SK-N-SH treated with all-trans-retinoic acid at 6 μM for 48 hours (cell line): Measurements from ENCODE around the gene ASB6.
"Not testable (repeated sequence)": the region's sequence is repeated elsewhere in the genome, so short reads cannot be mapped to it uniquely, and the experiment has no call there.

Source experiments
- ATAC-seq: fragments of 200-7000 bp; cut with Tn5 transposase; 3 replicates; pipeline ENCODE4 v1.9.1; 2020; ENCODE audit warnings: mild to moderate bottlenecking, moderate library complexity
- ARNTL ChIP-seq: fragments of 450-650 bp; formaldehyde crosslinking; IDR thresholded peaks from 2 replicates; pipeline ENCODE4 v1.5.0; 2020; ENCODE audit warnings: low read depth, mild to moderate bottlenecking, moderate library complexity, borderline replicate concordance
- CREB5 ChIP-seq: fragments of 250-450 bp; sonication (Bioruptor Pico); IDR thresholded peaks from 2 replicates; pipeline ENCODE4 v1.5.1; 2020; ENCODE audit warnings: low read depth, mild to moderate bottlenecking, moderate library complexity
- CSDC2 ChIP-seq: fragments of 250-450 bp; sonication (Bioruptor Pico); IDR thresholded peaks from 2 replicates; pipeline ENCODE4 v1.5.0; 2020; ENCODE audit warnings: mild to moderate bottlenecking, moderate library complexity
- ISL1 ChIP-seq: fragments of 250-450 bp; sonication (Bioruptor Pico); IDR thresholded peaks from 2 replicates; pipeline ENCODE4 v2.1.2; 2022; ENCODE audit warnings: mild to moderate bottlenecking, moderate library complexity
- OSR1 ChIP-seq: fragments of 250-450 bp; sonication (Bioruptor Pico); IDR thresholded peaks from 2 replicates; pipeline ENCODE4 v1.8.0; 2022; ENCODE audit warnings: moderate library complexity, mild to moderate bottlenecking, inconsistent platforms
- PPARA ChIP-seq: fragments of 250-450 bp; sonication (Bioruptor Pico); IDR thresholded peaks from 2 replicates; pipeline ENCODE4 v1.5.0; 2020; ENCODE audit warnings: mild to moderate bottlenecking, borderline replicate concordance
- RARB ChIP-seq: fragments of 250-450 bp; sonication (Bioruptor Pico); IDR thresholded peaks from 2 replicates; pipeline ENCODE4 v1.8.0; 2021; ENCODE audit warnings: mild to moderate bottlenecking, moderate library complexity
- SNAI2 ChIP-seq: fragments of 250-450 bp; sonication (Bioruptor Pico); IDR thresholded peaks from 2 replicates; pipeline ENCODE4 v1.5.0; 2020; ENCODE audit warnings: mild to moderate bottlenecking, moderate library complexity
- TCF4 ChIP-seq: fragments of 250-450 bp; sonication (Bioruptor Pico); IDR thresholded peaks from 2 replicates; pipeline ENCODE4 v1.8.0; 2021; ENCODE audit warnings: mild to moderate bottlenecking, moderate library complexity, borderline replicate concordance
- TOX ChIP-seq: fragments of 250-450 bp; sonication (Bioruptor Pico); IDR thresholded peaks from 2 replicates; pipeline ENCODE4 v1.8.0; 2021; ENCODE audit warnings: mild to moderate bottlenecking, moderate library complexity, borderline replicate concordance
- ZC3H10 ChIP-seq: fragments of 250-450 bp; sonication (Bioruptor Pico); IDR thresholded peaks from 2 replicates; pipeline ENCODE4 v1.5.1; 2021; ENCODE audit warnings: mild to moderate bottlenecking, moderate library complexity
- ZFP3 ChIP-seq: fragments of 250-450 bp; sonication (Bioruptor Pico); IDR thresholded peaks from 2 replicates; pipeline ENCODE4 v1.5.0; 2020; ENCODE audit warnings: mild to moderate bottlenecking, moderate library complexity
- ZFP30 ChIP-seq: fragments of 450-650 bp; formaldehyde crosslinking; IDR thresholded peaks from 2 replicates; pipeline ENCODE4 v1.5.0; 2022; ENCODE audit warnings: mild to moderate bottlenecking, moderate library complexity
- ZNF565 ChIP-seq: fragments of 450-650 bp; formaldehyde crosslinking; conservative IDR thresholded peaks from 2 replicates; pipeline ENCODE4 v1.5.0; 2020; ENCODE audit warnings: low read depth, mild to moderate bottlenecking, moderate library complexity
- ZNF70 ChIP-seq: fragments of 450-650 bp; formaldehyde crosslinking; IDR thresholded peaks from 2 replicates; pipeline ENCODE4 v1.5.0; 2020; ENCODE audit warnings: mild to moderate bottlenecking, moderate library complexity
- ZNF8 ChIP-seq: fragments of 450-650 bp; formaldehyde crosslinking; IDR thresholded peaks from 2 replicates; pipeline ENCODE4 v1.5.0; 2020; ENCODE audit warnings: mild to moderate bottlenecking, moderate library complexity
- TF ChIP-seq, protein P1 (sequence below): fragments of 250-450 bp; sonication (Bioruptor Pico); IDR thresholded peaks from 2 replicates; pipeline ENCODE4 v1.5.1; 2021; ENCODE audit warnings: mild to moderate bottlenecking, moderate library complexity
- TF ChIP-seq, protein P2 (sequence below): fragments of 250-450 bp; sonication (Bioruptor Pico); IDR thresholded peaks from 2 replicates; pipeline ENCODE4 v1.8.0; 2020; ENCODE audit warnings: mild to moderate bottlenecking, moderate library complexity, borderline replicate concordance
- TF ChIP-seq, protein P3 (sequence below): fragments of 250-450 bp; sonication (Bioruptor Pico); IDR thresholded peaks from 2 replicates; pipeline ENCODE4 v1.5.0; 2020; ENCODE audit warnings: mild to moderate bottlenecking, moderate library complexity
- TF ChIP-seq, protein P4 (sequence below): fragments of 250-450 bp; sonication (Bioruptor Pico); IDR thresholded peaks from 2 replicates; pipeline ENCODE4 v1.8.0; 2021; ENCODE audit warnings: low read depth, mild to moderate bottlenecking, moderate library complexity, borderline replicate concordance

ASB6 gene

DNA sequence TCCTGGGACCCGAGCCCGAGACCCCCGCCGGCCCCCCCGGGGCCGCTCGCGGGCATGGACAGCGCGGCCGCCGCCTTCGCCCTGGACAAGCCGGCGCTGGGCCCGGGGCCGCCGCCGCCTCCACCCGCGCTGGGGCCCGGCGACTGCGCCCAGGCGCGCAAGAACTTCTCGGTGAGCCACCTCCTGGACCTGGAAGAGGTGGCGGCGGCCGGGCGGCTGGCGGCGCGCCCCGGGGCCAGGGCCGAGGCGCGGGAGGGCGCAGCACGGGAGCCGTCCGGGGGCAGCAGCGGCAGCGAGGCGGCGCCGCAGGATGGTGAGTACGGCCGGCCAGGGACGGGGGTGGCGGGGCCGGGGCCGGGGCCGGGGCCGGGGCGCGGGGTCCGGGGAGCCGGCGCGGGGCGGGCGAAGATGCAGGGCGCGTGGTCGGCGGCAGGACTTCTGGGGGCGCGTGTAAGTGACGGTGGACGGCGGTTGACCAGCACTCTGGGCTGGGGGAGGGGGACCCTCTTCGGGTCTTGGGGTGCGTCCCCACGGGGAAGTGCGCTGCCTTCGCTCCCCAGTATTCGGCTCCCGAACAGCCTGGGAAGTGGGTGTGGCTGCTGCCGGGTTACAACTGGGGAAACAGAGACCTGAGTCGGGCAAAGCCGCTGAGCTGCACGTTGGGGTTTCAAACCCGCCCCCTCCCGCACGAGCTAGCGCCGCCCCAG lies 24.0 kb upstream of the ASB6 start:
- no peak for ATAC-seq
- TF ChIP-seq CSDC2: no peak
- no peak for TF ChIP-seq ARNTL (CRISPR knock-in tag)
- TF ChIP-seq, protein P1, sequence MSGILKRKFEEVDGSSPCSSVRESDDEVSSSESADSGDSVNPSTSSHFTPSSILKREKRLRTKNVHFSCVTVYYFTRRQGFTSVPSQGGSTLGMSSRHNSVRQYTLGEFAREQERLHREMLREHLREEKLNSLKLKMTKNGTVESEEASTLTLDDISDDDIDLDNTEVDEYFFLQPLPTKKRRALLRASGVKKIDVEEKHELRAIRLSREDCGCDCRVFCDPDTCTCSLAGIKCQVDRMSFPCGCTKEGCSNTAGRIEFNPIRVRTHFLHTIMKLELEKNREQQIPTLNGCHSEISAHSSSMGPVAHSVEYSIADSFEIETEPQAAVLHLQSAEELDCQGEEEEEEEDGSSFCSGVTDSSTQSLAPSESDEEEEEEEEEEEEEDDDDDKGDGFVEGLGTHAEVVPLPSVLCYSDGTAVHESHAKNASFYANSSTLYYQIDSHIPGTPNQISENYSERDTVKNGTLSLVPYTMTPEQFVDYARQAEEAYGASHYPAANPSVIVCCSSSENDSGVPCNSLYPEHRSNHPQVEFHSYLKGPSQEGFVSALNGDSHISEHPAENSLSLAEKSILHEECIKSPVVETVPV (CRISPR knock-in tag): no peak
- TF ChIP-seq ZC3H10 (CRISPR knock-in tag): no peak
- TF ChIP-seq ZNF8 (CRISPR knock-in tag): no peak
- no peak for TF ChIP-seq ZNF565 (CRISPR knock-in tag)
- TF ChIP-seq RARB (CRISPR knock-in tag): no peak
- TF ChIP-seq, protein P2, sequence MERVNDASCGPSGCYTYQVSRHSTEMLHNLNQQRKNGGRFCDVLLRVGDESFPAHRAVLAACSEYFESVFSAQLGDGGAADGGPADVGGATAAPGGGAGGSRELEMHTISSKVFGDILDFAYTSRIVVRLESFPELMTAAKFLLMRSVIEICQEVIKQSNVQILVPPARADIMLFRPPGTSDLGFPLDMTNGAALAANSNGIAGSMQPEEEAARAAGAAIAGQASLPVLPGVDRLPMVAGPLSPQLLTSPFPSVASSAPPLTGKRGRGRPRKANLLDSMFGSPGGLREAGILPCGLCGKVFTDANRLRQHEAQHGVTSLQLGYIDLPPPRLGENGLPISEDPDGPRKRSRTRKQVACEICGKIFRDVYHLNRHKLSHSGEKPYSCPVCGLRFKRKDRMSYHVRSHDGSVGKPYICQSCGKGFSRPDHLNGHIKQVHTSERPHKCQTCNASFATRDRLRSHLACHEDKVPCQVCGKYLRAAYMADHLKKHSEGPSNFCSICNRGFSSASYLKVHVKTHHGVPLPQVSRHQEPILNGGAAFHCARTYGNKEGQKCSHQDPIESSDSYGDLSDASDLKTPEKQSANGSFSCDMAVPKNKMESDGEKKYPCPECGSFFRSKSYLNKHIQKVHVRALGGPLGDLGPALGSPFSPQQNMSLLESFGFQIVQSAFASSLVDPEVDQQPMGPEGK: no peak
- no peak for TF ChIP-seq PPARA (CRISPR knock-in tag)
- TF ChIP-seq OSR1 (CRISPR knock-in tag): no peak
- TF ChIP-seq ZFP3 (CRISPR knock-in tag): no peak
- TF ChIP-seq, protein P3, sequence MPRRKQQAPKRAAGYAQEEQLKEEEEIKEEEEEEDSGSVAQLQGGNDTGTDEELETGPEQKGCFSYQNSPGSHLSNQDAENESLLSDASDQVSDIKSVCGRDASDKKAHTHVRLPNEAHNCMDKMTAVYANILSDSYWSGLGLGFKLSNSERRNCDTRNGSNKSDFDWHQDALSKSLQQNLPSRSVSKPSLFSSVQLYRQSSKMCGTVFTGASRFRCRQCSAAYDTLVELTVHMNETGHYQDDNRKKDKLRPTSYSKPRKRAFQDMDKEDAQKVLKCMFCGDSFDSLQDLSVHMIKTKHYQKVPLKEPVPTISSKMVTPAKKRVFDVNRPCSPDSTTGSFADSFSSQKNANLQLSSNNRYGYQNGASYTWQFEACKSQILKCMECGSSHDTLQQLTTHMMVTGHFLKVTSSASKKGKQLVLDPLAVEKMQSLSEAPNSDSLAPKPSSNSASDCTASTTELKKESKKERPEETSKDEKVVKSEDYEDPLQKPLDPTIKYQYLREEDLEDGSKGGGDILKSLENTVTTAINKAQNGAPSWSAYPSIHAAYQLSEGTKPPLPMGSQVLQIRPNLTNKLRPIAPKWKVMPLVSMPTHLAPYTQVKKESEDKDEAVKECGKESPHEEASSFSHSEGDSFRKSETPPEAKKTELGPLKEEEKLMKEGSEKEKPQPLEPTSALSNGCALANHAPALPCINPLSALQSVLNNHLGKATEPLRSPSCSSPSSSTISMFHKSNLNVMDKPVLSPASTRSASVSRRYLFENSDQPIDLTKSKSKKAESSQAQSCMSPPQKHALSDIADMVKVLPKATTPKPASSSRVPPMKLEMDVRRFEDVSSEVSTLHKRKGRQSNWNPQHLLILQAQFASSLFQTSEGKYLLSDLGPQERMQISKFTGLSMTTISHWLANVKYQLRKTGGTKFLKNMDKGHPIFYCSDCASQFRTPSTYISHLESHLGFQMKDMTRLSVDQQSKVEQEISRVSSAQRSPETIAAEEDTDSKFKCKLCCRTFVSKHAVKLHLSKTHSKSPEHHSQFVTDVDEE (CRISPR knock-in tag): no peak
- TF ChIP-seq, all 23 proteins: peak for 0

DNA sequence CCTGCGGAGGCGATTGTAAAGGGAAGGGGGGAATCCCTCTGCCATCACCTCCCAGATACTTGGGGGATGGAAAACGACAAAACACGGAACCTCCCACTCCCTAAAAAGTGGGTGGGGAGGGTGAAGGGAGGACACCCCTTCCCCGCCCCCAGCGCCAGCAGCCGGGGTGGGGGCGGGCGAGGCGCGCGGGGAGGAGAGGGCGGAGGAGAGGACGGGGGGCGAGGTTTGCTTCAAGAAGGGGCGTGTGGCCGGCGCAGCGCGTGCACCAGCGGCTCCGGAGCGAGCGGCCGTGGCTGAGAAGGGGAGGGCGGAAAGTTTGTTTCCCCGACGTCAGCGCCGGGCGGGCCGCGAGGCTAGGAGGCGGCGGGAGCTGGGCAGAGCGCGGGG lies 23.4 kb upstream of the ASB6 start, which contains the start of gene PRRX2:
TSS of gene PRRX2 (plus strand) at position 259 of the 387 bp plus-strand sequence. CDS start 221 bp downstream, outside the sequence.
- TF ChIP-seq, protein P4, sequence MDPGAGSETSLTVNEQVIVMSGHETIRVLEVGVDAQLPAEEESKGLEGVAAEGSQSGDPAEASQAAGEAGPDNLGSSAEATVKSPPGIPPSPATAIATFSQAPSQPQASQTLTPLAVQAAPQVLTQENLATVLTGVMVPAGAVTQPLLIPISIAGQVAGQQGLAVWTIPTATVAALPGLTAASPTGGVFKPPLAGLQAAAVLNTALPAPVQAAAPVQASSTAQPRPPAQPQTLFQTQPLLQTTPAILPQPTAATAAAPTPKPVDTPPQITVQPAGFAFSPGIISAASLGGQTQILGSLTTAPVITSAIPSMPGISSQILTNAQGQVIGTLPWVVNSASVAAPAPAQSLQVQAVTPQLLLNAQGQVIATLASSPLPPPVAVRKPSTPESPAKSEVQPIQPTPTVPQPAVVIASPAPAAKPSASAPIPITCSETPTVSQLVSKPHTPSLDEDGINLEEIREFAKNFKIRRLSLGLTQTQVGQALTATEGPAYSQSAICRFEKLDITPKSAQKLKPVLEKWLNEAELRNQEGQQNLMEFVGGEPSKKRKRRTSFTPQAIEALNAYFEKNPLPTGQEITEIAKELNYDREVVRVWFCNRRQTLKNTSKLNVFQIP (CRISPR knock-in tag): no peak
- no peak for TF ChIP-seq ZNF565 (CRISPR knock-in tag)
- TF ChIP-seq ISL1 (CRISPR knock-in tag): no peak
- TF ChIP-seq, protein P1 (CRISPR knock-in tag): no peak
- TF ChIP-seq ZFP3 (CRISPR knock-in tag): no peak
- no peak for TF ChIP-seq RARB (CRISPR knock-in tag)
- TF ChIP-seq ARNTL (CRISPR knock-in tag): no peak
- no peak for TF ChIP-seq ZNF70 (CRISPR knock-in tag)
- no peak for TF ChIP-seq SNAI2 (CRISPR knock-in tag)
- ATAC-seq: peak; percentile 75

- peak; percentile 73 for ATAC-seq
- TF ChIP-seq ZNF565 (CRISPR knock-in tag): no peak
- TF ChIP-seq, protein P2: no peak
- no peak for TF ChIP-seq CREB5
- TF ChIP-seq ZNF70 (CRISPR knock-in tag): no peak
- no peak for TF ChIP-seq ISL1 (CRISPR knock-in tag)
- no peak for TF ChIP-seq PPARA (CRISPR knock-in tag)
- TF ChIP-seq ZFP3 (CRISPR knock-in tag): no peak
- TF ChIP-seq, protein P4 (CRISPR knock-in tag): no peak
- no peak for TF ChIP-seq TOX (CRISPR knock-in tag)
- no peak for TF ChIP-seq TCF4
- TF ChIP-seq ZFP30: no peak
Measured at GRCh38 chr9:129664746-129665388, 22.9 kb upstream of the ASB6 start.

DNA sequence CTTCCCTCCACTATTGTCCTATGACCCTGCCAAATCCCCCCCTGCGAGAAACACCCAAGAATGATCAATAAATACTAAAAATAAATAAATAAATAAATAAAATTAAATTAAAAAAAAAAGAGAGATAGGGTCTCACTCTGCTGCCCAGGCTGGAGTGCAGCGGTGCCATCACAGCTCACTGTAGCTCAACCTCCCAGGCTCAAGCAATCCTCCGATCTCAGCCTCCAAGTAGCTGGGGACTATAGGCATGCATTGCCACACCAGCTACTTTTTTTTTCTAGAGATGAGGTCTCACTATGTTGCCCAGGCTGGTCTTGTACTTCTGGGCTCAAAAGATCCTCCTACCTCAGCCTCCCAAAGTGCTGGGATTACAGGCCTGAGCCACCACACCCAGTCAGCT lies 20.3 kb upstream of the ASB6 start:
- ATAC-seq: not testable (repeated sequence)
